ENCODE results near the gene EPS8L1. TPM values are rescaled to one million over a fixed set of nuclear protein-coding genes. Genes with fewer than 3 reads are reported as not detected.
A peak's percentile ranks its signal among the peaks of the same experiment; 100 is the strongest.

Gene EPS8L1
- total and polyA plus RNA-seq, 8 donors, result 10.2 to 279 (median 17.5) TPM

GRCh38 chr19:55118401-55118991 is 42.8 kb downstream of the EPS8L1 start:
- Histone ChIP-seq H3K36me3 (no peaks in the 10 kb centered on the region), H3K9me3 (no peaks in the 10 kb centered on the region), H3K4me1 (peaks cover 0 to 11% (median 5%) of the 10 kb centered on the region in 3 donors), H3K27ac (peak overlapping the region in 1 of 4 donors; percentile 29), H3K4me3 (peak overlapping the region in 3 of 4 donors; percentile 69 to 90 (median 87)), H3K27me3 (no peaks in the 10 kb centered on the region)
- no peak for TF ChIP-seq CTCF (IDR thresholded peaks at IDR 0.05)
- 28 to 30% methylated on average over 22 of the region's 22 CpGs for WGBS, 2 donors
- DNase-seq (peak in 4 of 6 donors; percentile 53 to 71 (median 56)), FAIRE-seq (no peak), ATAC-seq (peak in 3 of 4 donors; percentile 2 to 34 (median 14))
- intact Hi-C loops (cut with DNase I), result no loop called here

- no peaks in the 10 kb centered on the region for H3K27me3 ChIP-seq
- intact Hi-C loops (cut with DNase I), result no loop called here
- TF ChIP-seq CTCF (IDR thresholded peaks at IDR 0.05), result no peak
- no peak for DNase-seq
- H3K4me1 ChIP-seq, result peaks cover 0 to 11% (median 5%) of the 10 kb centered on the region in 3 donors
- no peaks in the 10 kb centered on the region for H3K9me3 ChIP-seq
- 84 to 86% methylated on average over 14 of the region's 14 CpGs for WGBS, 2 donors
- no peak for ATAC-seq
- no peak overlapping the region for H3K4me3 ChIP-seq
- FAIRE-seq, result no peak
- no peak overlapping the region for H3K27ac ChIP-seq
- no peaks in the 10 kb centered on the region for H3K36me3 ChIP-seq
These were observed 43.4 kb downstream of the EPS8L1 start for GRCh38 chr19:55119053-55119452.

- no peak for ATAC-seq
- intact Hi-C loops (cut with DNase I), result no loop called here
- FAIRE-seq, result no peak
- no peak for DNase-seq
- 65 to 76% methylated on average over 16 of the region's 16 CpGs for WGBS, 2 donors
- no peak for TF ChIP-seq CTCF (IDR thresholded peaks at IDR 0.05)
- H3K27ac ChIP-seq, result no peak overlapping the region
- H3K36me3 ChIP-seq, result no peaks in the 10 kb centered on the region
- no peaks in the 10 kb centered on the region for H3K9me3 ChIP-seq
- H3K27me3 ChIP-seq, result peaks cover 0 to 2% (median 0%) of the 10 kb centered on the region in 4 donors
- no peak overlapping the region for H3K4me3 ChIP-seq
- no peaks in the 10 kb centered on the region for H3K4me1 ChIP-seq
These were observed 55.8 kb downstream of the EPS8L1 start for GRCh38 chr19:55131421-55131820.

GRCh38 chr19:55132453-55133129 is 56.9 kb downstream of the EPS8L1 start:
- WGBS, 2 donors, result 27 to 42% methylated on average over 14 of the region's 14 CpGs
- Histone ChIP-seq H3K9me3 (no peaks in the 10 kb centered on the region), H3K27me3 (peaks cover 0 to 2% (median 0%) of the 10 kb centered on the region in 4 donors), H3K27ac (no peak overlapping the region), H3K4me1 (no peaks in the 10 kb centered on the region), H3K4me3 (no peak overlapping the region), H3K36me3 (no peaks in the 10 kb centered on the region)
- intact Hi-C loops (cut with DNase I), result no loop called here
- no peak for TF ChIP-seq CTCF (IDR thresholded peaks at IDR 0.05)
- no peak for DNase-seq
- ATAC-seq, result no peak
- FAIRE-seq, result no peak
